NCI-H1105 treated with DMSO at 0.1 percent for 48 hours (cell line): ENCODE measurements around the gene AR.

ENCODE experiments used
- DNase-seq: peaks from one replicate; lab custom pipeline; 2025; lab: John Stamatoyannopoulos, UW

AR gene

GRCh38 chrX:67543818-67544217 is at the start of gene AR:
Gene AR (plus strand): TSS chrX:67544021. CDS start chrX:67545147, 1,126 bp downstream.
- no peak for DNase-seq

DNA sequence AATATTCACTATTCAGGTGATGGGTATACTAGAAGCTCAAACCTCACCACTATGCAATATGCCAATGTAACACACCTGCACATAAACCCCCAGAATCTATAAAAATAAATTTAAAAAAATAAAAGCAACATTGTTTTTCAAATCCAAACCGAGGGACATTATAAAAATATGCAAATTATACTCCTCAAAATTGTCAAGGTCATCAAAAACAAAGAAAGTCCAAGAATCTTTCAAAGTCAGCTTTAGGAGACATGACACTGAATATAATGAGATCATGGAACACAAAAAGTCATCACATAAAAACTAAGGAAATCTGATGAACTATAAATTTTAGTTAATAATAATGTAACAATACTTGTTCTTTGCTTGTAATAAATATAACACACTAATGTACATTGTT is 43.2 kb upstream of the AR start:
- DNase-seq = no peak

- DNase-seq = no peak
These were observed 40.8 kb upstream of the AR start for GRCh38 chrX:67503004-67503403.

GRCh38 chrX:67503453-67503852 is 40.4 kb upstream of the AR start:
- DNase-seq = no peak

DNA sequence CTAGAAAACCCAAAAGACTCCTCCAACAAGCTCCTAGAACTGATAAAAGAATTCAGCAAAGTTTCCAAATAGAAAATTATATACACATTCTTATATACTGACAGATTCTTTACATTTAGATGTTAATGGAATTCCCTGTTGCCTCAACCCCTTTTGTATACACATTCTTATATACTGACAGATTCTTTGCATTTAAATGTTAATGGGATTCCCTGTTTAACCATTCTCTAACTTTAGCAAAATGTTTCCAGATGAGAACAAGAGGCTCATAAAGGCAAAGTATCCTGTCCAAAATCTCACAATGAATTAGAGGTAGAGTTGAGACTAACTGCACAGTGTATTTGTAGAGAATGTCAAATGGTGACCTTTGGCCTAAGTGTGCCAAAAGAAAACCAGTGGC is 23.1 kb upstream of the AR start:
- no peak for DNase-seq

- DNase-seq = no peak
These were observed 20.7 kb upstream of the AR start for GRCh38 chrX:67523002-67523681.

- no peak for DNase-seq
These were observed 19.9 kb upstream of the AR start for GRCh38 chrX:67523932-67524331.

GRCh38 chrX:67524428-67524827 is 19.4 kb upstream of the AR start:
- DNase-seq = no peak

- DNase-seq = no peak
These were observed 18.7 kb upstream of the AR start for GRCh38 chrX:67524950-67525691.

GRCh38 chrX:67536564-67536963 is 7.3 kb upstream of the AR start:
- DNase-seq = no peak

GRCh38 chrX:67538383-67538782 is 5.4 kb upstream of the AR start:
- no peak for DNase-seq

DNA sequence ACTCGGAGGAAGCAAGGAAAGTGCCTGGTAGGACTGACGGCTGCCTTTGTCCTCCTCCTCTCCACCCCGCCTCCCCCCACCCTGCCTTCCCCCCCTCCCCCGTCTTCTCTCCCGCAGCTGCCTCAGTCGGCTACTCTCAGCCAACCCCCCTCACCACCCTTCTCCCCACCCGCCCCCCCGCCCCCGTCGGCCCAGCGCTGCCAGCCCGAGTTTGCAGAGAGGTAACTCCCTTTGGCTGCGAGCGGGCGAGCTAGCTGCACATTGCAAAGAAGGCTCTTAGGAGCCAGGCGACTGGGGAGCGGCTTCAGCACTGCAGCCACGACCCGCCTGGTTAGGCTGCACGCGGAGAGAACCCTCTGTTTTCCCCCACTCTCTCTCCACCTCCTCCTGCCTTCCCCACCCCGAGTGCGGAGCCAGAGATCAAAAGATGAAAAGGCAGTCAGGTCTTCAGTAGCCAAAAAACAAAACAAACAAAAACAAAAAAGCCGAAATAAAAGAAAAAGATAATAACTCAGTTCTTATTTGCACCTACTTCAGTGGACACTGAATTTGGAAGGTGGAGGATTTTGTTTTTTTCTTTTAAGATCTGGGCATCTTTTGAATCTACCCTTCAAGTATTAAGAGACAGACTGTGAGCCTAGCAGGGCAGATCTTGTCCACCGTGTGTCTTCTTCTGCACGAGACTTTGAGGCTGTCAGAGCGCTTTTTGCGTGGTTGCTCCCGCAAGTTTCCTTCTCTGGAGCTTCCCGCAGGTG is 637 bp downstream of the AR start:
- DNase-seq = no peak

GRCh38 chrX:67545036-67545821 is 1.4 kb downstream of the AR start:
- no peak for DNase-seq

DNA sequence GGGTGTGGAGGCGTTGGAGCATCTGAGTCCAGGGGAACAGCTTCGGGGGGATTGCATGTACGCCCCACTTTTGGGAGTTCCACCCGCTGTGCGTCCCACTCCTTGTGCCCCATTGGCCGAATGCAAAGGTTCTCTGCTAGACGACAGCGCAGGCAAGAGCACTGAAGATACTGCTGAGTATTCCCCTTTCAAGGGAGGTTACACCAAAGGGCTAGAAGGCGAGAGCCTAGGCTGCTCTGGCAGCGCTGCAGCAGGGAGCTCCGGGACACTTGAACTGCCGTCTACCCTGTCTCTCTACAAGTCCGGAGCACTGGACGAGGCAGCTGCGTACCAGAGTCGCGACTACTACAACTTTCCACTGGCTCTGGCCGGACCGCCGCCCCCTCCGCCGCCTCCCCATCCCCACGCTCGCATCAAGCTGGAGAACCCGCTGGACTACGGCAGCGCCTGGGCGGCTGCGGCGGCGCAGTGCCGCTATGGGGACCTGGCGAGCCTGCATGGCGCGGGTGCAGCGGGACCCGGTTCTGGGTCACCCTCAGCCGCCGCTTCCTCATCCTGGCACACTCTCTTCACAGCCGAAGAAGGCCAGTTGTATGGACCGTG is 2.2 kb downstream of the AR start:
- DNase-seq = no peak

DNA sequence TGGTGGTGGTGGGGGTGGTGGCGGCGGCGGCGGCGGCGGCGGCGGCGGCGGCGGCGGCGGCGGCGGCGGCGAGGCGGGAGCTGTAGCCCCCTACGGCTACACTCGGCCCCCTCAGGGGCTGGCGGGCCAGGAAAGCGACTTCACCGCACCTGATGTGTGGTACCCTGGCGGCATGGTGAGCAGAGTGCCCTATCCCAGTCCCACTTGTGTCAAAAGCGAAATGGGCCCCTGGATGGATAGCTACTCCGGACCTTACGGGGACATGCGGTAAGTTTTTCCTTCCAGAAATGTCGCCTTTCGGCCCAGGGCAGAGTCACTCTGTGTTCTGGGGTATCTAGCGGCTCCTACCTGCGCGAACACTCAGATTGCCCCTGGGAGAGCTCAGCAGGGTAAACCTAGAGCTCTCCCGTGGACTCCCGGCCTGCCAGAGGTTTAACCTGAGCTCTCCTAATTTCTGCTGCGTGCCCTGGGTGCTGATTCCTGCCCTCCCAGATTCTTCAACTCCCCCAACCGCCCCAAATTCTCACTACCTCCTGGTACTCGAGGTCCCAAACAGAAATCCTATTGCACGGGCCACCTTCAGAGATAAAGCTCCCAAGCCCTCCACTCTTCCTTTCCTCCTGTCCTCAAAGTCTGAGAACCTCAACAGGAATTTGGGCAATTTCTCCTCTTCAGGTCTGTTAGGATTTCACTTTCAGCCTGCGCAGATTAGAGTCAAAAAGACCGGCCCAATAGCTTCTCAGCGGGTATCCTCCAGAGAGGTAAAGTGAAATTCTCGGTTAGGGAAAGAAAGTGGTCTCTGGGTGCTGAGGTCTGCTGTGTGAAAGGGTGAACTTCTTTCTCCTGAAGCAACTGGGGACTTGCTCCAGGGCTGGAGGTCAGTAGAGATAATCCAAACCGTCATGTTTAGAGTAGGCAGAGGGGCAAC is 2.9 kb downstream of the AR start:
- DNase-seq = no peak

GRCh38 chrX:67555578-67556203 is 11.9 kb downstream of the AR start:
- no peak for DNase-seq

DNA sequence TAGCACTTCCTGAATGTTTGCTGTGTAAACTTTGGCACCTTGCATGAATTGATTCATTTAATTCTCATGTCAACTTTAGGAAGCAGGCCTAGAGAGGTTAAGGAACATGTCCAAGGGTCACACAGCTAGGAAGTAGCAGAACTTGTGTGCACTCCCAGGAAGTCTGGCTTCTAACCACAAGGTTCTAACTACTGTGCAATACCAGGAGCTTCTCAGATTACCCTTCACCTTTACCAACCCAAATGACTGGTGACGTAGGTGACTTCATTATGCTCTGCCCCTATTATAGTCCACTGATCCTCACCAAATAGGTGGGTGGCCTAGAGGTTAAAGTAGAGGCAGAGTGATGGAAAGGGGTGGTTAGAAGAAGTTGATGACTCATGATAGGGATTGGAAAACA is 14.4 kb downstream of the AR start:
- no peak for DNase-seq

GRCh38 chrX:67563469-67564448 is 19.9 kb downstream of the AR start:
- DNase-seq = no peak

DNA sequence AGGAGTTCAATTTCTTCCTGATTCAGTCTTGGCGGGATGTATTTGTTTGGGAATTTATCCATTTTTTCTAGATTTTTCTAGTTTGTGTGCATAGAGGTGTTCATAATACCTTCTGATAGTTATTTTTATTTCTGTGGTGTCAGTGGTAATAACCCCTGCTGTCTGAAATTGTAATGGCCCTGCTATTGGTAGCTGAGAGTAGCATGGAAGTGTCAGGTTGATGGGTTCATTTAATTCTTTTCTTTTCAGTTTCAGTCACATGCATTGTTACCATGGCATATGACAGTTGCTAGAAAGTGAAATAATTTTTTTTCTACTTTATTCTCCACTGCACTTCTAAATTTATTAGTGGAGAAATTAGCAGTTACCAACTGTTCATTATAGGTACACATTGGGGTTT is 20.7 kb downstream of the AR start:
- no peak for DNase-seq
